IPS DF 4.7 (cell line): ENCODE measurements around the gene IL31.

Source experiments
- DNase-seq: peaks from one replicate; pipeline ENCODE4 v3.0.0-alpha.2; 2013; ENCODE audit warnings: low spot score; ENCODE audit errors: extremely low read depth

IL31 gene

GRCh38 chr12:122130150-122130549 is 43.9 kb downstream of the IL31 start:
- DNase-seq = no peak

- no peak for DNase-seq
Measured at GRCh38 chr12:122129131-122129530, 44.9 kb downstream of the IL31 start.

DNA sequence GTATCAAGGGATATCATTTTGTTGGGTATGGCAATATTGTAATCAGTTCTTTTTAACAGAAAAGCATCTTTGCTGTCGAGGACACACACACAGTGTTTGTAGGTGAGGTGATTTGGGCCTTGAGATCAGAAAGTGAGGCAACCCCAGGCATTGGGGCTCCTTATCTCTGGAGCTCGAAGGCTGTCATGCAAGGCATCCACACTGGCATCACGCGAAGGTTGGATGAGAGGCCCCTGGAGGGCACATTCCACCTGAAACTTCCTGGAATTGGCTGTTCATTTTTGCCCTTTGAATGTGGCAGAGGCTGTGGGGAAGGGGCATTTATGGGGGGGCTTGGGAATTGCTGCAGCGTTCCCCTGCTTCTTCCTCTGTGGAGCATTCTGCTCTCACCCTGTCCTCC is 45.5 kb downstream of the IL31 start:
- no peak for DNase-seq

DNA sequence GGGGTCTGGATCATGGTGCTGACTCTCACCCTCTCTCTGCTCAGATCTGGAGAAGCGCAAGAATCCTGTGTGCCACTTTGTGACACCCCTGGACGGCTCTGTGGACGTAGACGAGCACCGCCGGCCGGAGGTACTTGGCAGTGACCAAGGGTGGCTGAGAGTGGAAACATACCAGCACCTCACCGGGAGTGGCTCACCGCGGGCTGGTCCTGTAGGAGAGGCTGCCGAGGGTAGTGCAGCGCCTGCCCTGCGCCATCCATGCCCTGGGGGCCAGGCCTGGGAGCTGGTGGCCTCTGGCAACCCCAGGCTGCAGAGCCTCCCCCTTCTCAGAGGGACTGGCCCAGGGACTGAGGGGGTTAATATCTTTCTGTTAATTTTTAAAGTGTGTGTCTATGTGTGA is 46.2 kb downstream of the IL31 start:
- no peak for DNase-seq

- DNase-seq = no peak
Measured at GRCh38 chr12:122126713-122127597, 47.1 kb downstream of the IL31 start.

DNA sequence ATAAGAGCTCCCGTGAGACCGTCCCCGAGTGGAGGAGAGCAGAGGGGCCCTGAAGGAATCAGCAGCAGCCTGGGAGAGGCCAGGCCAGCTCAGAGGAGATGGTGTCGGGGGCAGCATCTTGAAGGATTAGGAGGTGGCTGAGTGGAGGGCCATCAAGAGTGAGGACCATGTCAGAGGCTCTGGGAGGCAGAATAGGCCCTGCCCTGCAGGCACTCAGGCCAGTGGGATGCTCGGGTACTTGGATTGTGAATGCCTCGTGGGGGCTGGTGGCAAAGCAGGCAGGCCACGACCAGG is 47.7 kb downstream of the IL31 start:
- DNase-seq = no peak

DNA sequence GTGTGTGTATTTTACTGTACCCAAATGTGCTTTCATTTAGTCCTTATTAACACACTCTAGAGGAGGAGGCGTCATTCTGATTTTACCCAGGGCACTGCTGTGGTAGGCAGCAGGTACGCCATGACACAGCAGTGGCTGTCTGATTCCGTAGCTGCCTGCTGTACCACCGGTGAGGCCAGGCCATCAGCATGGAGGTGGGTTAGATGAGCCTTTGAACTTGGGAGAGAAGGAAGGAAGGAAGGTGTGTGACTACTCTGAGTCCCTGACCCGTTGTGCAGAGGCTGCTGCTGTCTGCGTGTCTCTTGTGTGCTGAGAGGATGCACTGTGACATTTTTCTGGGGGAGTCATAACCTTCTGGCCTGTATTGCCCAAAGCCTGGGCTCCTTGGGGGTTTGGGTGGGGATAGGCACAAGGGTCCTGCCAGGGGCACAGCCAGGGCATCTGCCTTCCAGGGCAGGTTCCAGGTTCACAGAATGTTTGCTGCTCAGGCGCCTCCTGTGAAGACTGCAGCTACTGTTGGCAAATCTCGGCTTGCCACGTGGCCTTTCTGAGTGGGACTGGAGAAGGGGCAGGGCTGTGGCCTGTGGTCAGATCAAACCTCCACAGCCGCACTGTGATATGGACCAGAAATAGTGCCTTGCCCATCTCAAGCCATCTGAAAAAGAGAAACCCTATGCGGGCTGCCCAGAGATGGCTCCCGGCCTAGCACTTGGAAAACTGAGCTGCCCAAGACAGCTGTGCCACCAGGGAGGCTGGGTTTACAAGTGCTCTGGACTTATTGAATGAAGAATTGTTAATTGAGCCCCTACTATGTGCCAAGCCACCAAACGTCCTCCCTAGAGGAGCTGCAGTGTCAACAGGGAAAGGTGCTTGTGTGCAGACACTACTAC is 48.3 kb downstream of the IL31 start:
- no peak for DNase-seq

DNA sequence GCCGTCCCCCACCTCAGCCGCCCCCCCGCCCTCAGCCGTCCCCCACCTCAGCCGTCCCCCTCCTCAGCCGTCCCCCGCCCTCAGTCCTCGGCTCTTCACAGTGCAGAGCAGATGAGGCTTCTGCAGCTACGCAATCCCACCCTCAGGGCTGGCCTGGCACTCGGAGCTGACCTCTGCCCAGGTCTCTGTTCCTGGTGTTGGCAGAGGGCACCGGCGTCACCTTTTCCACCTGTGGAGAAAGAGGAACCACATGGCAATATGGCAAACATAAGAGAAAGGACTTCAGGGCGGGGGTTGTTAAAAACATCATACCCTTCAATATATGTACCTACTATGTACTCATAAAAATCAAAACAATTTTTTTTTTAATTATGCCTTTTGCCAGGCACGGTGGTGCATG is 49.7 kb downstream of the IL31 start:
- DNase-seq = no peak

- no peak for DNase-seq
Measured at GRCh38 chr12:122123761-122124145, 50.3 kb downstream of the IL31 start.

DNA sequence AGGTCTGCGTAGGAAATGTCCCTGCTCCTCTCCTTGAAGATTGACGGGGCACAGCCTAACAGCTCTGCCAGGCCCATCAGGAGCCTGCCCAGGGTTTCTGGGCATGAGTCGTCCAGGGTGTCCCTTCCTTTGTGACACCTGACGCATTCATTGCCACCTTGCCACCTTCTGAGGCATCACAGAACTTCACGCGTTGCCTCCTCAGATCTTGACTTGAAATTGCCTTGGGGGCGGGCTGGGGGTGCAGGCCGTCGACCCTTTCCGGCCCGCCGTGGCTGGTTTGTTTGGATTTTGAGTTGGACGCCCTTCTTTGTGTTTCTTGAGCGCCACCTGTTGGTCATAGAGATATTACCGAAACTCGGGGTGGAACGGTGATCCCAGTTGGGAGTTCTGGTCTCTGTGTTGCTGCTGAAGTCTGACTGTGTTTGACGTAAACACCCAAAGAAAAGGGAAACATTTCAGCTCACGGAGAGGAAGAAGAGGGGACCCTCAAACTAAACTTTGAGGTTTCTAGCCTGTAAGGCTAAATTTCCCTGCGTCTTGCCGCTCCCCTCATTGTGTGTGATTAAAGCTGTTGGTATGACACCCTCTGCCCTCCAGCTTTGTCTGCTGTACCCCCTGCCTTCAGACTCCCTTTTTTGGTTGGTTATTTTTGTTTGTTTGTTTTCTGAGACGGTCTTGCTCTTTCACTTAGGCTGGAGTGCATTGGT is 50.8 kb downstream of the IL31 start:
- peak; percentile 68 for DNase-seq
